GM12801 (cell line): ENCODE measurements around the gene PRR5.

ENCODE experiments used
- TF ChIP-seq, protein P1 (sequence below): IDR thresholded peaks from one replicate; pipeline ENCODE4 v1.5.1; 2011; ENCODE audit warnings: control low read depth; ENCODE audit not compliant: insufficient read length; ENCODE audit errors: extremely low read depth

The PRR5 gene

DNA sequence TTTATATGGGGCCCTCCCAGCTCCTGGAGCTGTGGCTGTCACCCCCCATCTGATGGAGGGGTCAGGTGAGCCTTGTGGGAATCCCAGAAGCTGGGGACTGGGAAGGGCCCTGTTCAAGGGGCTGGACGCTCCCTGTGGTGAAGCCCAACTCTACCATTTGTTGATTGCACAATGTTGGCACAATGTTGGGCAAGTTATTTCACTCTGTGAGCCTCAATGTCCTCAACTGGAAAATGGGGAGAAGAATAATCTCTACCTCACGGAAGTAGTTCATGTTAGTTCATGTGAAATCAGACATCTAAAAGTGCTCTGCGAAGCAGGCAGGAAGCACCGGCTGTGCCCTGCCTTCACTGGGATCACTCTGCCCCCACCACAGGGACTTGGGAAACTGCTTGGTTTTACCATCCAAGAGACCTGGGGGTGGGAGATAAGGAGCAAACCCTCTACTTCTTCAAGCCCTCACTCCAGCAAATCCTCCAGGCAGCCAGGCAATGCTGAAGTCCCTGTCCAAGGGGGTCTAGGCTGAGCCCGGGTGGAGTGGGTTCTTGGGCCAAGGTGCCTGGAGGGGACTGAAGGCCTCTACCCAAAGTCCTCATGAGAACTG is 715 bp upstream of the PRR5 start:
- TF ChIP-seq, protein P1, sequence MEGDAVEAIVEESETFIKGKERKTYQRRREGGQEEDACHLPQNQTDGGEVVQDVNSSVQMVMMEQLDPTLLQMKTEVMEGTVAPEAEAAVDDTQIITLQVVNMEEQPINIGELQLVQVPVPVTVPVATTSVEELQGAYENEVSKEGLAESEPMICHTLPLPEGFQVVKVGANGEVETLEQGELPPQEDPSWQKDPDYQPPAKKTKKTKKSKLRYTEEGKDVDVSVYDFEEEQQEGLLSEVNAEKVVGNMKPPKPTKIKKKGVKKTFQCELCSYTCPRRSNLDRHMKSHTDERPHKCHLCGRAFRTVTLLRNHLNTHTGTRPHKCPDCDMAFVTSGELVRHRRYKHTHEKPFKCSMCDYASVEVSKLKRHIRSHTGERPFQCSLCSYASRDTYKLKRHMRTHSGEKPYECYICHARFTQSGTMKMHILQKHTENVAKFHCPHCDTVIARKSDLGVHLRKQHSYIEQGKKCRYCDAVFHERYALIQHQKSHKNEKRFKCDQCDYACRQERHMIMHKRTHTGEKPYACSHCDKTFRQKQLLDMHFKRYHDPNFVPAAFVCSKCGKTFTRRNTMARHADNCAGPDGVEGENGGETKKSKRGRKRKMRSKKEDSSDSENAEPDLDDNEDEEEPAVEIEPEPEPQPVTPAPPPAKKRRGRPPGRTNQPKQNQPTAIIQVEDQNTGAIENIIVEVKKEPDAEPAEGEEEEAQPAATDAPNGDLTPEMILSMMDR = no peak

DNA sequence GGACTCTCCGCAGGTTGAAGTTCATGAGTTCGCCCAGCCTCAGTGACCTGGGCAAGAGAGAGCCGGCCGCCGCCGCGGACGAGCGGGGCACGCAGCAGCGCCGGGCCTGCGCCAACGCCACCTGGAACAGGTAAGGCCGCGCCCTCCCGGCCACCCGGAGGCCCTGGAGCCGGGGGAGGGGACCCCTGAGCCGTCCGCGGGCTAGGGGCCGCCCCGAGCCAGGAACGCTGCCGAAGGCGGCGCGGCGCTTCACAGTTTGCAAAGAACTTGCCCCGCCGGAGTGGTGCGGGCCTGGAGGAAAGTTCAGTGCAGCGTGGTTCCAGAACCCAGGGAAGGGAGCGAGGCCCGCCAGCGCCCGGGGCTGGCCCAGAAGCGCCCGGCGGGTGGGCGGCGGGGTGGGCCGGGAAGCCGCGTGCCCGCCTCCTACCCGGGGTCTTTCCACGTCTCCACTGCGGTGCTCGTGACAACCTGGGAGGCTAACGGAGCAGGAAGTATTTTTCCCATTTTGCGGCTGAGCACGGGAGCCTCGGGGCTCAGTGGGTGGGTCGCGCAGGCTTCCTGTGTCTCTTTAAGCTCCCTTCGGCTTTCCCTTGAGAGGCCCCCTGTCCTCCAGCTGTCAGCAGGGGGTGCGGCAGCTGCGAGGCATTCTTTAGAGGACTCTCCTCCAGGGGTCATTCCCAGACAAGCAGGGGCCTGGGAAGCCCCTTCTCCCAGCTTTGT is 635 bp downstream of the PRR5 start:
- TF ChIP-seq, protein P1 = no peak

DNA sequence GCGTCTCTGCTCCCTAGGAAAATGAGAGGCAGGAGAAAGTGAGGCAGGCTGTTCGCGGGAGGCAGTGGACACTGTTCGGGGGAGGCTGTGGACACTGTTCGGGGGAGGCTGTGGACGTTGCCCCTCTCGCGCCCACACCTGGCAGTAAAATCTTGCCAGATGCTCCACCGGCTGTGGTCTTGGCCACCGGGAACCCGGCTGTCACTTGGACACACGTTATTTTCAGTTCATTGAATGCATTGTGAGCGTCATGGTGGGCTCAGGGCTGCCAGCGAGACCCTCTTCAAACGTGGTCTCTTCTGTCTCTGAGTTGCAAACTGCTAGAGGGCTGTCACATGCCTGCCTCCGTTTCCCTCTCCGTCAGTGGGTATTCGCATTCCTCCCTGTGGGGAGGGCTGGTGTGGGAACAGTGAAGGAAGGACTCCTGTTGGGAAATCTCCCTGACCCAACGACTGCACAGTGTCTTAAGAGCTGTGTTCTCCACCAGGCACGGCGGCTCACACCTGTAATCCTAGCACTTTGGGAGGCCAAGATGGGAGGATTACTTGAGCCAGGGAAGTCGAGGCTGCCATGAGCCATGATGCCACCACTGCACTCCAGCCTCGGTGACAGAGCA is 1.4 kb downstream of the PRR5 start:
- TF ChIP-seq, protein P1 = no peak

DNA sequence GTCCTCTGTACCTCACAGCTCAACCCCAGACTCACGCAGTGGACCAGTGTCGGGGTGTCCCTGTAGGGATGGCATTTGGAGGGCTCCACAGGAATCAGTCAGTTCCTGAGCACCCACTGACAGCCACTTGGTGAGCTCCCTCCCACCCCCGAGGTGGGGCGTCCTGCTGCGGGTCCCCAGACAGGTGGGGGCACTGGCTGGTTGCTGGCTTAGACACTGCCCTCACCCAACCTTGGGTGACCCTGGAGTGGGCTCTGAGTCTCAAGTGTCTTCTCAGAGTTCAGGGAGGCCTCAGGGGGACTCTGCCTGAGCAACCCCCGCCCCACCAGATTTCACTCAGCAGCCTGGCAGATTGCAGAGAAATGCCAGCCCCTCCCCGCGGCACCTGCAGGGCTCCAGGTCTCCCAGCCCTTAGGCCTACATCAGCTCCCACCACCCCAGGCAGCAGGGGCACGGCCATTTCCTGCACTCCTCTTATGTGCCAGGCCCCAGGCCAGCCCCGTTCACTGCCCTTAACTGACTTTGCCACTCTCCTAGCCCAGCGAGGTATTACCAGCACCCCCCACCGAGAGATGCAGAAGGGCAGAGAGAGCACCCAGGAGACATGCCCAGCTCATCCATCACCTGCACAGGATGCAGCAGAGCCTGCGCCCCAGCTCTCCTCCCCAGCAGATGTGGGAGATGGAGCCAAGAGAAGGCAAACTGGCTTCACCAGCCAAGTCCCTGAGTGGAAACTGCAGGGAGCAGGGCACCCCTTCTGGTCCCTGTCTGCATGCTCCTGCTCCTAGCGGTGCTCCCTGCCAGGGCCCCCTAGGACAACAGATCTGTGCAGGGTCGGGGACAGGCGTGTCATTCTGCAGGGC is 2.4 kb downstream of the PRR5 start:
- TF ChIP-seq, protein P1 = no peak

DNA sequence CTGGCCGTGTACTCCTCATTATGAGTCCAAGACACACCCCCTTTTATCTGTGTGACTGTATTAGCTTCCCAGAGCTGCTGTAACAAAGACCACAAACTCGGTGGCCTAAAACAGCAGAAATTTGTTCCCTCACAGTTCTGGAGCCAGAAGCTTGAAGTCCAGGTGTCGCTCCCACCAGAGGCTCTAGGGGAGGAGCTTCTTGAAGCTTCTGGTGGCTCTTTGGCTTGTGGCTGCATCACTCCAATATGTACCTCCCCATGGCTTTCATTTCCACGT is 3.0 kb downstream of the PRR5 start:
- TF ChIP-seq, protein P1 = no peak

DNA sequence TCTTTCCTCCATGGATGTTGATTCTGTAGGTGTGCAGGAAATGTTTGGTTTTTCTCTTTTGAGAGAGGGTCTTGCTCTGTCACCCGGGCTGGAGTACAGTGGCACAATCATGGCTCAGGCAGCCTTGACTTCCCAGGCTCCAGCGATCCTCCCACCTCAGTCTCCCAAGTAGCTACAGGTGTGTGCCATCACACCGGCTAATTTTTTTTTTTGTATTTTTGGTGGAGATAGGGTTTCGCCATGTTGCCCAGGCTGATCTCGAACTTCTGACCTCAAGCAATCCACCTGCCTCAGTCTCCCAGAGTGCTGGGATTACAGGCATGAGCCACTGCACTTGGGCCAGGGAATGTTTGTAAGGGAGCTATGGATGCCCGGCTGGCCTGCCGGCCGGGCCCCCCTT is 4.5 kb downstream of the PRR5 start:
- TF ChIP-seq, protein P1 = no peak

DNA sequence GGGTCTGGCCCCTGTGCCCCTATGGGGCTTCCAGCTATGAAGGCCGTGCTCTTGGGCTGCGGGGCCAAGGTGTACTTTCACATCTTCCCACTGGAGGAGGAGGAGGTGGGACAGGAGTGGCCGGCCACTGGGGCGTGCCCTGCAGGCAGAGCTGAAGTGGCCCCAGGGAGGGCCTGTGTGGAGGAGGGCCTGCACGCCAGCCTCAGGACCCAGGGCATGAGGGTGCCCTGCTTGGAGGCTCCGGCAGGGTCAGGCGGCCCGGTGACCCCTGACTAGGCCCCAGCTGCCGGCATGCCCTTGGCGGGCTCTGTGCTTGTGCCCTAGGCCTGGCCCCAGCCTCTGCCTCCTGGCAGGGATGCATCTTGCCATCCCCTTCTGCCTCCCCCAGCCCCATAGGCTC is 5.2 kb downstream of the PRR5 start:
- TF ChIP-seq, protein P1 = no peak
